ENCODE measurements around the gene MAP7.

MAP7 gene

GRCh38 chr6:136532030-136532429 lies 18.2 kb downstream of the MAP7 start:
- DNase-seq (ENCODE audit: low read depth in 2 of 2) = no peak

GRCh38 chr6:136529710-136530109 lies 20.5 kb downstream of the MAP7 start:
- no peak for DNase-seq (ENCODE audit: low read depth in 2 of 2)

- DNase-seq (ENCODE audit: low read depth in 2 of 2) = no peak
Measured at GRCh38 chr6:136528477-136528876, 21.7 kb downstream of the MAP7 start.

GRCh38 chr6:136527831-136528230 lies 22.4 kb downstream of the MAP7 start:
- no peak for DNase-seq (ENCODE audit: low read depth in 2 of 2)

- no peak for DNase-seq (ENCODE audit: low read depth in 2 of 2)
Measured at GRCh38 chr6:136526937-136527336, 23.3 kb downstream of the MAP7 start.

GRCh38 chr6:136526196-136526930 lies 23.9 kb downstream of the MAP7 start:
- DNase-seq (ENCODE audit: low read depth in 2 of 2) = peak in 1 of 2 experiments; percentile 32

- no peak for DNase-seq (ENCODE audit: low read depth in 2 of 2)
Measured at GRCh38 chr6:136525586-136526195, 24.5 kb downstream of the MAP7 start.

- DNase-seq (ENCODE audit: low read depth in 2 of 2) = no peak
Measured at GRCh38 chr6:136524936-136525413, 25.2 kb downstream of the MAP7 start.

- no peak for DNase-seq (ENCODE audit: low read depth in 2 of 2)
Measured at GRCh38 chr6:136524339-136524935, 25.8 kb downstream of the MAP7 start.

GRCh38 chr6:136523196-136523595 lies 27.0 kb downstream of the MAP7 start:
- no peak for DNase-seq (ENCODE audit: low read depth in 2 of 2)

- DNase-seq (ENCODE audit: low read depth in 2 of 2) = no peak
Measured at GRCh38 chr6:136522636-136523035, 27.6 kb downstream of the MAP7 start.

GRCh38 chr6:136521911-136522310 lies 28.3 kb downstream of the MAP7 start:
- DNase-seq (ENCODE audit: low read depth in 2 of 2) = no peak

- DNase-seq (ENCODE audit: low read depth in 2 of 2) = no peak
Measured at GRCh38 chr6:136521427-136521826, 28.8 kb downstream of the MAP7 start.

GRCh38 chr6:136520517-136520916 lies 29.7 kb downstream of the MAP7 start:
- DNase-seq (ENCODE audit: low read depth in 2 of 2) = no peak

- no peak for DNase-seq (ENCODE audit: low read depth in 2 of 2)
Measured at GRCh38 chr6:136517582-136517981, 32.6 kb downstream of the MAP7 start.

- no peak for DNase-seq (ENCODE audit: low read depth in 2 of 2)
Measured at GRCh38 chr6:136517002-136517401, 33.2 kb downstream of the MAP7 start.

GRCh38 chr6:136514591-136514990 lies 35.6 kb downstream of the MAP7 start:
- DNase-seq (ENCODE audit: low read depth in 2 of 2) = no peak

- no peak for DNase-seq (ENCODE audit: low read depth in 2 of 2)
Measured at GRCh38 chr6:136511926-136512325, 38.3 kb downstream of the MAP7 start.

- no peak for DNase-seq (ENCODE audit: low read depth in 2 of 2)
Measured at GRCh38 chr6:136511397-136511796, 38.8 kb downstream of the MAP7 start.

GRCh38 chr6:136510782-136511181 lies 39.4 kb downstream of the MAP7 start:
- DNase-seq (ENCODE audit: low read depth in 2 of 2) = no peak

- DNase-seq (ENCODE audit: low read depth in 2 of 2) = no peak
Measured at GRCh38 chr6:136510299-136510698, 39.9 kb downstream of the MAP7 start.

GRCh38 chr6:136508725-136509392 lies 41.4 kb downstream of the MAP7 start:
- no peak for DNase-seq (ENCODE audit: low read depth in 2 of 2)

All from fibroblast of skin of left quadriceps (primary cell).